Fibroblast of lung (primary cell): Measurements from ENCODE around the gene GYPC. TPM values are rescaled to one million over a fixed set of nuclear protein-coding genes. Genes with fewer than 3 reads are reported as not detected.

Experiments
- DNase-seq, 2 donors: peaks; one replicate each; pipeline versions ENCODE4 v3.0.0 to v3.0.0-alpha.2; 2010; ENCODE audit warnings: low read depth in 2 of 2
- H2AFZ ChIP-seq: 2 replicates; pipeline ENCODE4 v1.5.1; 2012; ENCODE audit warnings: low read length, control low read depth, inconsistent platforms
- H3K27ac ChIP-seq: 2 replicates; pipeline ENCODE4 v1.5.1; 2011; ENCODE audit warnings: low read length, control low read depth; ENCODE audit not compliant: insufficient read depth
- H3K27me3 ChIP-seq: 2 replicates; pipeline ENCODE4 v1.5.1; 2011; ENCODE audit warnings: mild to moderate bottlenecking, low read length; ENCODE audit not compliant: control insufficient read depth, insufficient read depth
- H3K36me3 ChIP-seq: 2 replicates; pipeline ENCODE4 v1.5.1; 2011; ENCODE audit warnings: low read length; ENCODE audit not compliant: control insufficient read depth, insufficient read depth
- H3K4me1 ChIP-seq: 2 replicates; pipeline ENCODE4 v1.5.1; 2011; ENCODE audit warnings: low read length; ENCODE audit not compliant: control insufficient read depth, insufficient read depth; ENCODE audit errors: extremely low read depth
- H3K4me2 ChIP-seq: 2 replicates; pipeline ENCODE4 v1.5.1; 2011; ENCODE audit warnings: low read length, control low read depth; ENCODE audit not compliant: insufficient read depth; ENCODE audit errors: extremely low read depth
- H3K4me3 ChIP-seq, 4 experiments: fragments of 200-600 bp in 1 of 4; sonication (generic) in 1 of 4; replicated peaks in 1 of 4; 2 replicates each; pipeline ENCODE4 v1.5.1; 2011 to 2016; ENCODE audit warnings: low read length in 4 of 4, low read depth in 3 of 4, mild to moderate bottlenecking in 3 of 4, control low read depth in 2 of 4, inconsistent platforms in 1 of 4, mixed read lengths in 1 of 4; ENCODE audit not compliant: insufficient read depth in 1 of 4; ENCODE audit errors: control extremely low read depth in 1 of 4
- H3K79me2 ChIP-seq: 2 replicates; pipeline ENCODE4 v1.5.1; 2012; ENCODE audit warnings: mild to moderate bottlenecking, low read length, inconsistent platforms; ENCODE audit not compliant: control insufficient read depth, insufficient read depth
- H3K9ac ChIP-seq: 2 replicates; pipeline ENCODE4 v1.5.1; 2011; ENCODE audit warnings: mild to moderate bottlenecking, low read length, control low read depth; ENCODE audit not compliant: insufficient read depth
- H3K9me3 ChIP-seq: 2 replicates; pipeline ENCODE4 v1.5.1; 2012; ENCODE audit warnings: low read depth, low read length; ENCODE audit not compliant: control insufficient read depth, insufficient read depth
- H4K20me1 ChIP-seq: 2 replicates; pipeline ENCODE4 v1.5.1; 2011; ENCODE audit warnings: low read length; ENCODE audit not compliant: control insufficient read depth, insufficient read depth; ENCODE audit errors: extremely low read depth
- CTCF ChIP-seq, 2 donors: IDR thresholded peaks in 1 of 2; conservative IDR thresholded peaks in 1 of 2; 1 replicate in 1 of 2; 2 replicates in 1 of 2; pipeline ENCODE4 v1.5.1; 2011 to 2012; ENCODE audit warnings: low read length in 2 of 2, control low read depth in 1 of 2, inconsistent platforms in 1 of 2, low read depth in 1 of 2, mild to moderate bottlenecking in 1 of 2
- EZH2 ChIP-seq: IDR thresholded peaks from 2 replicates; pipeline ENCODE4 v1.5.1; 2012; ENCODE audit warnings: low read length, control low read depth, mild to moderate bottlenecking; ENCODE audit errors: missing control alignments
- polyA plus RNA-seq, 2 donors: library from polyadenylated mRNA; depleted of rRNA in 1 of 2; stranded (reverse) in 1 of 2; unstranded in 1 of 2; fragments of >200 nt; gene quantifications; 2 replicates each; pipeline ENCODE4 v1.2.1, GENCODE V29; 2011 to 2012; ENCODE audit warnings: missing spikeins in 1 of 2
- total RNA-seq: library from RNA; depleted of rRNA; stranded (reverse); fragments of >200 nt; gene quantifications from 2 replicates; pipeline ENCODE4 v1.2.1, GENCODE V29; 2014

The GYPC gene
- total and polyA plus RNA-seq, 2 donors (not counting 1 experiment from before 2014, with no cell fraction given) = 135 to 167 TPM

- no peaks in the 10 kb centered on the region for H3K79me2 ChIP-seq
- peaks cover 3% of the 10 kb centered on the region for H3K4me1 ChIP-seq
- H4K20me1 ChIP-seq = no peaks in the 10 kb centered on the region
- no peak overlapping the region for H3K27ac ChIP-seq
- H3K36me3 ChIP-seq = no peaks in the 10 kb centered on the region
- H3K4me3 ChIP-seq = no peak overlapping the region
- H3K4me2 ChIP-seq = no peak overlapping the region
- H3K27me3 ChIP-seq = no peaks in the 10 kb centered on the region
- no peaks in the 10 kb centered on the region for H3K9me3 ChIP-seq
- no peak overlapping the region for H3K9ac ChIP-seq
- DNase-seq = no peak
- H2AFZ ChIP-seq = no peak overlapping the region
- no peak for TF ChIP-seq EZH2
- TF ChIP-seq CTCF (conservative IDR thresholded peaks at IDR 0.05 in 1 of 2, IDR thresholded peaks at IDR 0.05 in 1 of 2; ENCODE audit: low read depth in 1 of 2, low read length in 2 of 2) = no peak
Observed at GRCh38 chr2:126616606-126617069, 39.3 kb upstream of the GYPC start.

DNA sequence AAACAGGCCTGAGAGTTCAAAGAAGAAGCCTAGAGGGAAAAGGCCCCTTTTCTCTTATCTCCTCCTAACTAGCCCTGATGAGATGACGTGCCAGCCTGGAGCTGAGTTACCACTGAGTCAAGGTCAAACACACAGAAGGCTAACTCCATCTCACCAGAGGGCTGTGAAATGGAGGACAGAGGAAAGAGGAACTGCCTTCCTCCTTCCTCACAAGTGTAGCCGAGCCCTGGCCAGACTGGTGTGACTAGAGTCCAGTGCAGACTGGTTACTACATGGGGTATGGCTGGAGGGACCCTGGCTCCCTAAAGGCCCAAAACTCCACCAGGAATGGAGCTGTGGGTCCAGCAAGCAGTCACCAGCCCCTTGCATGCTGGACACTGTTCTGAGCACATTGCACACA lies 35.7 kb upstream of the GYPC start:
- no peak for TF ChIP-seq EZH2
- TF ChIP-seq CTCF (conservative IDR thresholded peaks at IDR 0.05 in 1 of 2, IDR thresholded peaks at IDR 0.05 in 1 of 2; ENCODE audit: low read depth in 1 of 2, low read length in 2 of 2) = no peak
- H3K27ac ChIP-seq = no peak overlapping the region
- no peaks in the 10 kb centered on the region for H3K36me3 ChIP-seq
- H4K20me1 ChIP-seq = no peaks in the 10 kb centered on the region
- H3K4me1 ChIP-seq = peaks cover 2% of the 10 kb centered on the region
- no peak overlapping the region for H3K4me3 ChIP-seq
- no peak overlapping the region for H3K4me2 ChIP-seq
- H3K79me2 ChIP-seq = no peaks in the 10 kb centered on the region
- no peak overlapping the region for H3K9ac ChIP-seq
- H3K27me3 ChIP-seq = no peaks in the 10 kb centered on the region
- no peaks in the 10 kb centered on the region for H3K9me3 ChIP-seq
- no peak overlapping the region for H2AFZ ChIP-seq
- no peak for DNase-seq

- no peak for DNase-seq
Observed at GRCh38 chr2:126623000-126623399, 33.0 kb upstream of the GYPC start.

More at GRCh38 chr2:126623000-126623399, 33.0 kb upstream of the GYPC start:
- no peaks in the 10 kb centered on the region for H3K79me2 ChIP-seq
- no peaks in the 10 kb centered on the region for H4K20me1 ChIP-seq
- no peaks in the 10 kb centered on the region for H3K9me3 ChIP-seq
- H3K4me2 ChIP-seq = no peak overlapping the region
- H3K4me3 ChIP-seq = no peak overlapping the region
- H3K36me3 ChIP-seq = no peaks in the 10 kb centered on the region
- H3K4me1 ChIP-seq = no peaks in the 10 kb centered on the region
- TF ChIP-seq CTCF (conservative IDR thresholded peaks at IDR 0.05 in 1 of 2, IDR thresholded peaks at IDR 0.05 in 1 of 2; ENCODE audit: low read depth in 1 of 2, low read length in 2 of 2) (no peak), EZH2 (no peak)
- no peak overlapping the region for H3K9ac ChIP-seq
- H3K27ac ChIP-seq = no peak overlapping the region
- H2AFZ ChIP-seq = no peak overlapping the region
- no peaks in the 10 kb centered on the region for H3K27me3 ChIP-seq
